Testis (tissue), 5 donors: ENCODE results near the gene GRIK2. TPM values are rescaled to one million over a fixed set of nuclear protein-coding genes. Genes with fewer than 3 reads are reported as not detected.
"Not testable (repeated sequence)": the region's sequence is repeated elsewhere in the genome, so short reads cannot be mapped to it uniquely, and the experiment has no call there.

Source experiments
- DNase-seq: peaks from one replicate; pipeline ENCODE4 v3.0.0-alpha.2; 2019
- H3K27ac ChIP-seq, 2 donors: fragments of 200-600 bp; sonication (generic); one replicate each; pipeline ENCODE4 v1.5.1; 2019
- H3K27me3 ChIP-seq: fragments of 200-600 bp; sonication (generic); one replicate; pipeline ENCODE4 v1.5.1; 2019
- H3K36me3 ChIP-seq: fragments of 200-600 bp; sonication (generic); one replicate; pipeline ENCODE4 v1.5.1; 2017; ENCODE audit warnings: low read depth; ENCODE audit errors: missing control alignments
- H3K4me1 ChIP-seq: fragments of 200-600 bp; sonication (generic); one replicate; pipeline ENCODE4 v1.5.1; 2019
- H3K4me3 ChIP-seq, 2 donors: fragments of 200-600 bp; sonication (generic); one replicate each; pipeline ENCODE4 v1.5.1; 2017 to 2019
- H3K9me3 ChIP-seq: fragments of 200-600 bp; sonication (generic); one replicate; pipeline ENCODE4 v1.5.1; 2017
- CTCF ChIP-seq, 3 experiments: fragments of 450-650 bp in 2 of 3; fragments of 200-600 bp in 1 of 3; sonication (generic) in 1 of 3; IDR thresholded peaks; one replicate each; pipeline ENCODE4 v1.5.1; 2016 to 2019; ENCODE audit warnings: antibody characterized with exemption in 3 of 3, mild to moderate bottlenecking in 2 of 3, moderate library complexity in 1 of 3
- POLR2A ChIP-seq: fragments of 450-650 bp; IDR thresholded peaks from one replicate; pipeline ENCODE4 v1.6.1; 2017; ENCODE audit warnings: antibody characterized with exemption, mild to moderate bottlenecking, moderate library complexity
- WGBS, 2 donors: methylation state at CpG; one replicate each; pipeline ENCODE4 v1.1.5; 2018; 5-methylcytosine and 5-hydroxymethylcytosine counted together
- intact Hi-C: fragments of 100-400 bp; cut with DNase I; formaldehyde crosslinking; loops from one replicate; pipeline ENCODE4 v1.15.1; 2023; ENCODE audit warnings: low total_unique reads
- long read RNA-seq, 2 donors: transcript quantifications; one replicate each; lab custom pipeline, GENCODE V29; 2026
- polyA plus RNA-seq: library from polyadenylated mRNA; stranded (reverse); fragments of 350-450 nt; fragmentation: Illumina TruSeq; extraction: RNeasy Lipid Tissue Mini Kit (QIAGEN cat#74804); gene quantifications from one replicate; pipeline ENCODE4 v1.2.3, GENCODE V29; 2014; ENCODE audit warnings: low read depth, low replicate concordance; ENCODE audit not compliant: insufficient read depth
- total RNA-seq, 2 donors: library from RNA; depleted of rRNA; stranded (reverse); fragments of >200 nt; gene quantifications; one replicate each; pipeline ENCODE4 v1.2.3, GENCODE V29; 2016

Gene GRIK2
- total RNA-seq (10 to 100 TPM; 12.4 to 23.5 TPM), polyA plus RNA-seq (1.1 TPM)
- long read RNA-seq, donor 1 = 0 reads
- long read RNA-seq, donor 2 = 0 reads

GRCh38 chr6:101393251-101393828, at the start of gene GRIK2:
Gene GRIK2, plus strand, starts transcription at chr6:101393708.
- H3K4me1 ChIP-seq = peaks cover 5% of the 10 kb centered on the region
- peak within 1 kb of the TSS in 1 of 2 donors; percentile 45 for H3K27ac ChIP-seq
- WGBS, 2 donors = 0 to 1% methylated on average over 4 to 45 of the region's 45 CpGs
- no peaks in the 10 kb centered on the region for H3K36me3 ChIP-seq
- TF ChIP-seq CTCF (IDR thresholded peaks at IDR 0.05) = no peak
- TF ChIP-seq POLR2A = no peak
- DNase-seq = peak; percentile 78
- H3K27me3 ChIP-seq = no peaks in the 10 kb centered on the region
- peak within 1 kb of the TSS; percentile 50 to 68 for H3K4me3 ChIP-seq
- H3K9me3 ChIP-seq = no peaks in the 10 kb centered on the region
- intact Hi-C loops = no loop called here

DNA sequence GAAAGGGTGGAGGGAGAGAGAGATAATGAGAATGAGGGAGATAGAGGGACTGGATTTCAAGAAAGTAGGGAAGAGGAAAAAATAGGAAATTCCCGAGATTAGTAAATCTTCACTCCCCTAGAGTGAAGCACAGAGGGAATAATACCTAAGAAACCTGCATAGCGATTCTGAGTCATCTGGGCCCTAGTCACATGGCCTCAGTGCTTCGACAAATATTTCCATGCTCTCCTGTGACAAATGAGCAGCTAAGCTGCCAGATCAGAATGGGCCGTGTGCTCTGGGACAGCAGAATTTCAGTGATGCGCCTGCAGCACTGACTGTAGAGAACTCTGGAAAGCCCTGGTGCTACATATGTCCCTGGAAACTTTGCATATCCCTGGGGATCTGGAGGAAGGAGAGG, 48.6 kb upstream of the GRIK2 start:
- TF ChIP-seq CTCF (IDR thresholded peaks at IDR 0.05) = no peak
- no peak for TF ChIP-seq POLR2A
- Histone ChIP-seq H3K4me1 (no peaks in the 10 kb centered on the region), H3K4me3 (no peak overlapping the region), H3K27me3 (no peaks in the 10 kb centered on the region), H3K9me3 (no peaks in the 10 kb centered on the region), H3K36me3 (no peaks in the 10 kb centered on the region), H3K27ac (no peak overlapping the region)
- intact Hi-C loops = no loop called here
- DNase-seq = no peak
- 45% methylated on average over 5 of the region's 5 CpGs for WGBS, 2 donors

DNA sequence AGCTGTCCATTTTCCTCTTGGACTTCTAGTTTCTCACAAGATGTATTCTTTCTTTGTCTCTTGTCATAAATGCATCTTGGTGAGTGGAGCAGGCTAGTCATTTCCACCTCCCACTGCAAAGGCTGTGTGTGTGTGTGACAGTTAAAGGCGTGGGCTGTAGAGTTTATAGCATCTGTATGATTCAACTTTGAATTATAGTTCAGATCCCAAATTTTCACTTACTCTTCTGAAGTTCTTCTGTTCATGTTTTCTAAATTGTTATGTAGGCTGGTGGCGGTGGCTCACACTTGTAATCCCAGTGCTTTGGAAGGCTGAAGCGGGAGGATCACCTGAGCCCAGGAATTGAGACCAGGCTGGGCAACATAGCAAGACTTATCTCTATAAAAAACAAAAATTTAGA, 44.7 kb upstream of the GRIK2 start:
- H3K36me3 ChIP-seq = no peaks in the 10 kb centered on the region
- H3K4me1 ChIP-seq = no peaks in the 10 kb centered on the region
- no peak overlapping the region for H3K4me3 ChIP-seq
- H3K27ac ChIP-seq = no peak overlapping the region
- 94 to 100% methylated on average over 3 of the region's 3 CpGs for WGBS, 2 donors
- H3K27me3 ChIP-seq = no peaks in the 10 kb centered on the region
- no peak for DNase-seq
- no peak for TF ChIP-seq POLR2A
- TF ChIP-seq CTCF (IDR thresholded peaks at IDR 0.05) = no peak
- no peaks in the 10 kb centered on the region for H3K9me3 ChIP-seq
- intact Hi-C loops = no loop called here

DNA sequence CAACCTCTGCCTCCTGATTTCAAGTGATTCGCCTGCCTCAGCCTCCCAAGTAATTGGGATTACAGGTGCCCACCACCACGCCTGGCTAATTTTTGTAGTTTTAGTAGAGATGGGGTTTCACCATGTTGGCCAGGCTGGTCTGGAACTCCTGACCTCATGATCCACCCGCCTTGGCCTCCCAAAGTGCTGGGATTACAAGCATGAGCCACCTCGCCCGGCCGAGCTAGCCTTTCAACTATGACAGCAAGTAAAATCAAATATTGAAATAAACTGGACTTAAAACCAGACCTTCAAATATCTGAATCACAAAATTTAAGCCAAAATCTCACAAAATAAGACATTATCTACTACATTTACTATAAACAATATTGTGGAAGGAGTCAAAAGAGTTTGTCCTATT, 42.9 kb upstream of the GRIK2 start:
- intact Hi-C loops, H3K9me3 ChIP-seq, H3K27me3 ChIP-seq, H3K36me3 ChIP-seq, H3K4me1 ChIP-seq, H3K27ac ChIP-seq, H3K4me3 ChIP-seq, DNase-seq: not testable (repeated sequence)
- WGBS, 2 donors = 96 to 98% methylated on average over 6 of the region's 6 CpGs

- H3K27me3 ChIP-seq = no peaks in the 10 kb centered on the region
- no peaks in the 10 kb centered on the region for H3K36me3 ChIP-seq
- no peaks in the 10 kb centered on the region for H3K4me1 ChIP-seq
- TF ChIP-seq POLR2A (no peak), CTCF (IDR thresholded peaks at IDR 0.05) (no peak)
- no peaks in the 10 kb centered on the region for H3K9me3 ChIP-seq
- H3K4me3 ChIP-seq = no peak overlapping the region
- intact Hi-C loops = no loop called here
- WGBS, 2 donors = 72 to 78% methylated on average over 1 of the region's 1 CpG
- H3K27ac ChIP-seq = no peak overlapping the region
- DNase-seq = no peak
Observed at GRCh38 chr6:101351173-101351572, 42.3 kb upstream of the GRIK2 start.
